Kidney (tissue), 14 donors: Measurements from ENCODE around the gene ABLIM1. TPM values are rescaled to one million over a fixed set of nuclear protein-coding genes. Genes with fewer than 3 reads are reported as not detected.

Experiments used
- DNase-seq, 5 donors: peaks; one replicate each; pipeline ENCODE4 v3.0.0-alpha.2; 2013 to 2020
- FAIRE-seq: peaks from 2 replicates; lab custom pipeline; 2012; peaks lifted over from hg19 to GRCh38; lab: Jason Lieb, UNC
- H3K27ac ChIP-seq, 2 donors: one replicate each; pipeline ENCODE4 v1.7.0; 2013; ENCODE audit warnings: low read depth in 2 of 2, low read length in 2 of 2, inconsistent platforms in 1 of 2
- H3K27me3 ChIP-seq: one replicate; pipeline ENCODE4 v1.7.1; 2013; ENCODE audit warnings: low read length, inconsistent platforms; ENCODE audit not compliant: control insufficient read depth, insufficient read depth
- H3K36me3 ChIP-seq, 3 donors: one replicate each; pipeline versions ENCODE4 v1.7.0 to v1.7.1; 2013; ENCODE audit warnings: low read length in 3 of 3, control low read depth in 1 of 3, inconsistent platforms in 1 of 3; ENCODE audit not compliant: insufficient read depth in 3 of 3, control insufficient read depth in 2 of 3
- H3K4me1 ChIP-seq, 3 donors: one replicate each; pipeline versions ENCODE4 v1.7.0 to v1.7.1; 2013; ENCODE audit warnings: low read length in 3 of 3, inconsistent platforms in 1 of 3, low read depth in 1 of 3; ENCODE audit not compliant: control insufficient read depth in 2 of 3, insufficient read depth in 2 of 3
- H3K4me3 ChIP-seq, 3 donors: one replicate each; pipeline versions ENCODE4 v1.7.0 to v1.8.1; 2013; ENCODE audit warnings: low read length in 3 of 3, control low read depth in 1 of 3, inconsistent platforms in 1 of 3
- H3K9ac ChIP-seq, 3 donors: one replicate each; pipeline versions ENCODE4 v1.7.0 to v1.7.1; 2013; ENCODE audit warnings: low read length in 3 of 3, control low read depth in 1 of 3, inconsistent platforms in 1 of 3
- H3K9me3 ChIP-seq, 3 donors: one replicate each; pipeline versions ENCODE4 v1.7.0 to v1.7.1; 2013; ENCODE audit warnings: low read length in 3 of 3, control low read depth in 1 of 3, inconsistent platforms in 1 of 3; ENCODE audit not compliant: control insufficient read depth in 2 of 3, insufficient read depth in 1 of 3
- CTCF ChIP-seq: IDR thresholded peaks from 3 replicates; pipeline ENCODE4 v1.5.1; 2012; ENCODE audit warnings: mild to moderate bottlenecking, moderate library complexity, borderline replicate concordance; ENCODE audit not compliant: insufficient read depth; ENCODE audit errors: extremely low read depth
- intact Hi-C: fragments of 100-400 bp; cut with DNase I; formaldehyde crosslinking; loops from one replicate; pipeline ENCODE4 v1.11.1; 2022
- polyA plus RNA-seq: library from polyadenylated mRNA; stranded (reverse); fragments of 350-450 nt; fragmentation: Illumina TruSeq; extraction: RNeasy Lipid Tissue Mini Kit (QIAGEN cat#74804); gene quantifications from one replicate; pipeline ENCODE4 v1.2.3, GENCODE V29; 2014; ENCODE audit warnings: low read depth, low replicate concordance; ENCODE audit not compliant: insufficient read depth
- total RNA-seq: library from RNA; stranded (reverse); fragmentation: NEBNext Ultra II Directional; extraction: Animal tissue kit (Norgen Biotek cat#: 25700); gene quantifications from one replicate; pipeline ENCODE4 v1.2.1, GENCODE V29; 2021
- donor health status: control.
- donor health status: control.
- donor health status: control.
- donor health status: control.
- donor health status: control.
- donor health status: DM: yes; HTN: yes; CAD: no.
- donor health status: Normal renal cell carcinoma (clear cell type).

Gene ABLIM1
- total and polyA plus RNA-seq, 2 donors from 2014 or later: 32.3 to 158 TPM

GRCh38 chr10:114427124-114427852 lies 230.8 kb downstream of the ABLIM1 start:
- Histone ChIP-seq H3K9ac (no peak overlapping the region), H3K4me3 (no peak overlapping the region), H3K36me3 (no peaks in the 10 kb centered on the region), H3K27me3 (no peaks in the 10 kb centered on the region), H3K27ac (no peak overlapping the region), H3K9me3 (no peaks in the 10 kb centered on the region), H3K4me1 (no peaks in the 10 kb centered on the region)
- peak in 1 of 5 donors; percentile 35 for DNase-seq
- no peak for FAIRE-seq
- intact Hi-C loops: no loop called here
- TF ChIP-seq CTCF: no peak

- DNase-seq: no peak
- Histone ChIP-seq H3K36me3 (no peaks in the 10 kb centered on the region), H3K9ac (no peak overlapping the region), H3K4me1 (no peaks in the 10 kb centered on the region), H3K27me3 (no peaks in the 10 kb centered on the region), H3K4me3 (no peak overlapping the region), H3K9me3 (no peaks in the 10 kb centered on the region), H3K27ac (no peak overlapping the region)
- no peak for TF ChIP-seq CTCF
- intact Hi-C loops: no loop called here
- no peak for FAIRE-seq
These were observed 231.6 kb downstream of the ABLIM1 start for GRCh38 chr10:114426476-114426875.

- Histone ChIP-seq H3K4me3 (no peak overlapping the region), H3K9me3 (no peaks in the 10 kb centered on the region), H3K27ac (no peak overlapping the region), H3K27me3 (no peaks in the 10 kb centered on the region), H3K9ac (no peak overlapping the region), H3K36me3 (no peaks in the 10 kb centered on the region), H3K4me1 (no peaks in the 10 kb centered on the region)
- no peak for FAIRE-seq
- TF ChIP-seq CTCF: no peak
- intact Hi-C loops: no loop called here
- DNase-seq: no peak
These were observed 237.1 kb downstream of the ABLIM1 start for GRCh38 chr10:114420811-114421485.
